Vagina (tissue), 2 donors: ENCODE results near the gene PLEKHH1.

Source experiments
- CTCF ChIP-seq, 3 experiments: fragments of 450-650 bp in 2 of 3; fragments of 200-600 bp in 1 of 3; sonication (generic) in 1 of 3; IDR thresholded peaks; one replicate each; pipeline ENCODE4 v1.5.1; 2017 to 2019; ENCODE audit warnings: antibody characterized with exemption in 3 of 3, mild to moderate bottlenecking in 2 of 3, moderate library complexity in 2 of 3
- POLR2A ChIP-seq, 2 donors: fragments of 450-650 bp; IDR thresholded peaks; one replicate each; pipeline ENCODE4 v1.6.1; 2017; ENCODE audit warnings: antibody characterized with exemption in 2 of 2, mild to moderate bottlenecking in 2 of 2, moderate library complexity in 2 of 2
- POLR2AphosphoS5 ChIP-seq, 2 donors: sonication (generic); formaldehyde crosslinking; IDR thresholded peaks; one replicate each; pipeline ENCODE4 v1.9.0; 2017; ENCODE audit warnings: antibody characterized with exemption in 2 of 2, mild to moderate bottlenecking in 2 of 2, low read depth in 1 of 2; ENCODE audit not compliant: insufficient read depth in 1 of 2

GRCh38 chr14:67519406-67519805 lies 13.7 kb upstream of the PLEKHH1 start:
- TF ChIP-seq POLR2A (IDR thresholded peaks at IDR 0.05) (no peak), POLR2AphosphoS5 (IDR thresholded peaks at IDR 0.05; ENCODE audit: insufficient read depth in 1 of 2, low read depth in 1 of 2) (no peak), CTCF (IDR thresholded peaks at IDR 0.05) (no peak)
